HepG2 (cell line): Measurements from ENCODE around the gene COPZ1. TPM values are rescaled to one million over a fixed set of nuclear protein-coding genes. Genes with fewer than 3 reads are reported as not detected.

Experiments used
- CBX5 ChIP-seq: sonication (generic); formaldehyde crosslinking; IDR thresholded peaks from 2 replicates; pipeline ENCODE4 v1.4.0; 2020; ENCODE audit warnings: missing genetic modification reagents, borderline replicate concordance
- CEBPB ChIP-seq: IDR thresholded peaks from 2 replicates; pipeline ENCODE4 v1.6.1; 2011; ENCODE audit warnings: low read depth, low read length, improper control_type of control experiment, borderline replicate concordance
- PAX8 ChIP-seq: sonication (generic); formaldehyde crosslinking; IDR thresholded peaks from 2 replicates; pipeline ENCODE4 v1.8.0; 2022; ENCODE audit warnings: mild to moderate bottlenecking, missing genetic modification reagents, borderline replicate concordance
- PPARG ChIP-seq: conservative IDR thresholded peaks from 2 replicates; pipeline ENCODE4 v1.6.1; 2016; ENCODE audit warnings: missing biosample characterization, missing genetic modification reagents
- PTBP1 ChIP-seq: fragments of 200-400 bp; formaldehyde crosslinking; IDR thresholded peaks from 2 replicates; pipeline ENCODE4 v1.6.1; 2018; ENCODE audit warnings: low read length, low read depth; ENCODE audit not compliant: poor library complexity, severe bottlenecking
- RBFOX2 ChIP-seq: fragments of 200-400 bp; formaldehyde crosslinking; IDR thresholded peaks from 2 replicates; pipeline ENCODE4 v1.6.1; 2017; ENCODE audit warnings: low read depth, mild to moderate bottlenecking, low read length
- RFX5 ChIP-seq: IDR thresholded peaks from 2 replicates; pipeline ENCODE4 v1.6.1; 2011; ENCODE audit warnings: low read depth, low read length, improper control_type of control experiment
- SALL1 ChIP-seq: sonication (generic); formaldehyde crosslinking; IDR thresholded peaks from 2 replicates; pipeline ENCODE4 v1.8.0; 2022; ENCODE audit warnings: mild to moderate bottlenecking, missing genetic modification reagents
- SIN3A ChIP-seq: IDR thresholded peaks from 2 replicates; pipeline ENCODE4 v1.6.1; 2011; ENCODE audit warnings: low read depth, mild to moderate bottlenecking, control low read depth, low read length, borderline replicate concordance
- XBP1 ChIP-seq: sonication (generic); formaldehyde crosslinking; IDR thresholded peaks from 2 replicates; pipeline ENCODE4 v1.5.0; 2020; ENCODE audit warnings: missing genetic modification reagents
- ZBTB1 ChIP-seq: sonication (generic); formaldehyde crosslinking; IDR thresholded peaks from 2 replicates; pipeline ENCODE4 v1.4.0; 2020; ENCODE audit warnings: missing genetic modification reagents, borderline replicate concordance
- ZC3H13 ChIP-seq: sonication (generic); formaldehyde crosslinking; IDR thresholded peaks from 2 replicates; pipeline ENCODE4 v1.8.1; 2023; ENCODE audit warnings: mild to moderate bottlenecking, missing genetic modification reagents, moderate library complexity
- ZFY ChIP-seq: sonication (generic); formaldehyde crosslinking; IDR thresholded peaks from 2 replicates; pipeline ENCODE4 v1.4.0; 2020; ENCODE audit warnings: missing genetic modification reagents
- ZNF234 ChIP-seq: sonication (generic); formaldehyde crosslinking; conservative IDR thresholded peaks from 2 replicates; pipeline ENCODE4 v1.5.1; 2020; ENCODE audit warnings: mild to moderate bottlenecking, missing genetic modification reagents
- ZNF382 ChIP-seq: sonication (generic); formaldehyde crosslinking; IDR thresholded peaks from 2 replicates; pipeline ENCODE4 v1.5.0; 2020; ENCODE audit warnings: missing genetic modification reagents, mild to moderate bottlenecking, borderline replicate concordance
- ZNF557 ChIP-seq: sonication (generic); formaldehyde crosslinking; IDR thresholded peaks from 2 replicates; pipeline ENCODE4 v1.4.0; 2020; ENCODE audit warnings: missing genetic modification reagents
- ZNF720 ChIP-seq: sonication (generic); formaldehyde crosslinking; IDR thresholded peaks from 2 replicates; pipeline ENCODE4 v1.4.0; 2020; ENCODE audit warnings: missing genetic modification reagents
- polyA plus RNA-seq, 8 experiments: library from polyadenylated mRNA; depleted of rRNA in 3 of 8; stranded (reverse) in 7 of 8; unstranded in 1 of 8; fragments of >200 nt; fragmentation: Illumina TruSeq in 4 of 8; extraction: Trizol in 4 of 8; gene quantifications; 2 replicates each; pipeline versions ENCODE4 v1.2.1 to v1.2.3, GENCODE V29; 2011 to 2016; ENCODE audit warnings: low read depth in 4 of 8, missing spikeins in 1 of 8, mixed read lengths in 1 of 8; ENCODE audit not compliant: insufficient read depth in 1 of 8
- total RNA-seq, 5 experiments: library from RNA; depleted of rRNA; stranded (reverse); fragments of >200 nt; fragmentation: Illumina TruSeq; extraction: Trizol; gene quantifications; 2 replicates each; pipeline ENCODE4 v1.2.3, GENCODE V29; 2016; ENCODE audit warnings: low read depth in 1 of 5
- TF ChIP-seq, protein P1 (sequence below), 2 experiments: sonication (generic) in 1 of 2; formaldehyde crosslinking in 1 of 2; IDR thresholded peaks; 2 replicates each; pipeline versions ENCODE4 v1.5.1 to v1.6.1; 2011 to 2020; ENCODE audit warnings: borderline replicate concordance in 1 of 2, low read depth in 1 of 2, low read length in 1 of 2, mild to moderate bottlenecking in 1 of 2, missing genetic modification reagents in 1 of 2, moderate library complexity in 1 of 2
- TF ChIP-seq, protein P2 (sequence below): sonication (generic); formaldehyde crosslinking; IDR thresholded peaks from 2 replicates; pipeline ENCODE4 v1.5.0; 2020; ENCODE audit warnings: mild to moderate bottlenecking, missing genetic modification reagents
- TF ChIP-seq, protein P3 (sequence below): sonication (generic); formaldehyde crosslinking; IDR thresholded peaks from 2 replicates; pipeline ENCODE4 v1.4.0; 2020; ENCODE audit warnings: missing genetic modification reagents, borderline replicate concordance
- TF ChIP-seq, protein P4 (sequence below): sonication (generic); formaldehyde crosslinking; IDR thresholded peaks from 2 replicates; pipeline ENCODE4 v1.8.0; 2022; ENCODE audit warnings: missing genetic modification reagents, low read depth, mild to moderate bottlenecking, borderline replicate concordance

COPZ1 gene
- total and polyA plus RNA-seq, 2 of the 13 experiments (the other 11 are each of a cell fraction or from before 2014, with no cell fraction given) = 125 to 184 TPM

DNA sequence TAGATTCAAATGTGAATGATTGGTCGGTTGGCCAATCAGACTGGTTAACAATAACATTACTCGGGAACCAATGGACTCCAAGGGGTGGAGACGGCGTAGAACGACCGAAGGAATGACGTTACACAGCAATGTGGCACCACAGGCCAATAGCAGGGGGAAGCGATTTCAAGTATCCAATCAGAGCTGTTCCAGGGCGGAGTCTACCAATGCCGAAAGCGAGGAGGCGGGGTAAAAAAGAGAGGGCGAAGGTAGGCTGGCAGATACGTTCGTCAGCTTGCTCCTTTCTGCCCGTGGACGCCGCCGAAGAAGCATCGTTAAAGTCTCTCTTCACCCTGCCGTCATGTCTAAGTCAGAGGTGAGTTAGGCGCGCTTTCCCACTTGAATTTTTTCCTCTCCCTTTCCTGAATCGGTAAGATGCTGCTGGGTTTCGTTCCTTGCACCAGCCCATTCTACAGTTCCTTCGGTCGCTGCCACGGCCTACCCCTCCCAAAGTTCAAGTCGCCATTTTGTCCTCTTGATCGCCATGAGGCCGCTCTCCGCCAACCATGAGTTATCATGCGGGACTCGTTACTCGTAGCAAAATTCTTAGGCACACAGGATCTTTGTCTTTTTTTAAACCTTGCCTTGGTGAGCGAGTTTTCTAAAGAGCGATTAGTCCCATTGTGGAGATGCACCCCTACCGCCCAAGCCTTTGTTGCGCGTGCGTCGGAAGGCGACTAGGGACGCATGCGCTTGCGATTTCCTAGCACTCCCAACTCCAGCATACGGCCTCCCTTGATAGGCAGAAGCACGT, 44.3 kb upstream of the COPZ1 start, which contains the start of gene HNRNPA1 (continued):
- TF ChIP-seq CBX5 (CRISPR knock-in tag) (no peak), CEBPB (peak; percentile 42; the same call in 1 of the 2 replicates), SALL1 (peak; percentile 62), ZNF720 (CRISPR knock-in tag) (no peak), PPARG (no peak), ZNF382 (CRISPR knock-in tag) (no peak), ZC3H13 (CRISPR knock-in tag) (peak; percentile 68), ZNF234 (0 out of 2 replicates have a peak, but pooled peaks have one; percentile 4), ZFY (peak; percentile 95), XBP1 (CRISPR knock-in tag) (no peak), ZNF557 (CRISPR knock-in tag) (no peak), ZBTB1 (peak; percentile 79; the same call in 1 of the 2 replicates), SIN3A (peak; percentile 78; the same call in 1 of the 2 replicates), RBFOX2 (peak; percentile 85), PTBP1 (no peak), RFX5 (peak; percentile 80), PAX8 (CRISPR knock-in tag) (no peak; the same call in 1 of the 2 replicates)
- TF ChIP-seq, protein P1, sequence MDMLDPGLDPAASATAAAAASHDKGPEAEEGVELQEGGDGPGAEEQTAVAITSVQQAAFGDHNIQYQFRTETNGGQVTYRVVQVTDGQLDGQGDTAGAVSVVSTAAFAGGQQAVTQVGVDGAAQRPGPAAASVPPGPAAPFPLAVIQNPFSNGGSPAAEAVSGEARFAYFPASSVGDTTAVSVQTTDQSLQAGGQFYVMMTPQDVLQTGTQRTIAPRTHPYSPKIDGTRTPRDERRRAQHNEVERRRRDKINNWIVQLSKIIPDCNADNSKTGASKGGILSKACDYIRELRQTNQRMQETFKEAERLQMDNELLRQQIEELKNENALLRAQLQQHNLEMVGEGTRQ (IDR thresholded peaks at IDR 0.05; ENCODE audit: low read depth, low read length) = 0 out of 2 replicates have a peak, but pooled peaks have one; percentile 6
- TF ChIP-seq, protein P1 (CRISPR knock-in tag; IDR thresholded peaks at IDR 0.05; ENCODE audit: borderline replicate concordance) = peak; percentile 51; the same call in 1 of the 2 replicates
- TF ChIP-seq, protein P2, sequence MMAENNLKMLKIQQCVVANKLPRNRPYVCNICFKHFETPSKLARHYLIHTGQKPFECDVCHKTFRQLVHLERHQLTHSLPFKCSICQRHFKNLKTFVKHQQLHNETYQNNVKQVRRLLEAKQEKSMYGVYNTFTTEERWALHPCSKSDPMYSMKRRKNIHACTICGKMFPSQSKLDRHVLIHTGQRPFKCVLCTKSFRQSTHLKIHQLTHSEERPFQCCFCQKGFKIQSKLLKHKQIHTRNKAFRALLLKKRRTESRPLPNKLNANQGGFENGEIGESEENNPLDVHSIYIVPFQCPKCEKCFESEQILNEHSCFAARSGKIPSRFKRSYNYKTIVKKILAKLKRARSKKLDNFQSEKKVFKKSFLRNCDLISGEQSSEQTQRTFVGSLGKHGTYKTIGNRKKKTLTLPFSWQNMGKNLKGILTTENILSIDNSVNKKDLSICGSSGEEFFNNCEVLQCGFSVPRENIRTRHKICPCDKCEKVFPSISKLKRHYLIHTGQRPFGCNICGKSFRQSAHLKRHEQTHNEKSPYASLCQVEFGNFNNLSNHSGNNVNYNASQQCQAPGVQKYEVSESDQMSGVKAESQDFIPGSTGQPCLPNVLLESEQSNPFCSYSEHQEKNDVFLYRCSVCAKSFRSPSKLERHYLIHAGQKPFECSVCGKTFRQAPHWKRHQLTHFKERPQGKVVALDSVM (CRISPR knock-in tag) = no peak
- TF ChIP-seq, protein P3, sequence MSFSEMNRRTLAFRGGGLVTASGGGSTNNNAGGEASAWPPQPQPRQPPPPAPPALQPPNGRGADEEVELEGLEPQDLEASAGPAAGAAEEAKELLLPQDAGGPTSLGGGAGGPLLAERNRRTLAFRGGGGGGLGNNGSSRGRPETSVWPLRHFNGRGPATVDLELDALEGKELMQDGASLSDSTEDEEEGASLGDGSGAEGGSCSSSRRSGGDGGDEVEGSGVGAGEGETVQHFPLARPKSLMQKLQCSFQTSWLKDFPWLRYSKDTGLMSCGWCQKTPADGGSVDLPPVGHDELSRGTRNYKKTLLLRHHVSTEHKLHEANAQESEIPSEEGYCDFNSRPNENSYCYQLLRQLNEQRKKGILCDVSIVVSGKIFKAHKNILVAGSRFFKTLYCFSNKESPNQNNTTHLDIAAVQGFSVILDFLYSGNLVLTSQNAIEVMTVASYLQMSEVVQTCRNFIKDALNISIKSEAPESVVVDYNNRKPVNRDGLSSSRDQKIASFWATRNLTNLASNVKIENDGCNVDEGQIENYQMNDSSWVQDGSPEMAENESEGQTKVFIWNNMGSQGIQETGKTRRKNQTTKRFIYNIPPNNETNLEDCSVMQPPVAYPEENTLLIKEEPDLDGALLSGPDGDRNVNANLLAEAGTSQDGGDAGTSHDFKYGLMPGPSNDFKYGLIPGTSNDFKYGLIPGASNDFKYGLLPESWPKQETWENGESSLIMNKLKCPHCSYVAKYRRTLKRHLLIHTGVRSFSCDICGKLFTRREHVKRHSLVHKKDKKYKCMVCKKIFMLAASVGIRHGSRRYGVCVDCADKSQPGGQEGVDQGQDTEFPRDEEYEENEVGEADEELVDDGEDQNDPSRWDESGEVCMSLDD (CRISPR knock-in tag) = 0 out of 2 replicates have a peak, but pooled peaks have one; percentile 57
- TF ChIP-seq, protein P4, sequence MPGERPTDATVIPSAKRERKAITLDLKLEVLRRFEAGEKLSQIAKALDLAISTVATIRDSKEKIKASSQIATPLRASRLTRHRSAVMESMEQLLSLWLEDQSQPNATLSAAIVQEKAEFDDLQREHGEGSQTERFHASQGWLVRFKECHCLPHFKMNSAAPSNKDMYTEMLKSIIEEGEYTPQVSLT (CRISPR knock-in tag) = no peak
